ENCODE data around the gene VTI1A. TPM values are rescaled to one million over a fixed set of nuclear protein-coding genes. Genes with fewer than 3 reads are reported as not detected.
A peak's percentile ranks its signal among the peaks of the same experiment; 100 is the strongest.

Gene VTI1A
- total RNA-seq, 1 experiment from 2014 or later: 22.0 TPM

DNA sequence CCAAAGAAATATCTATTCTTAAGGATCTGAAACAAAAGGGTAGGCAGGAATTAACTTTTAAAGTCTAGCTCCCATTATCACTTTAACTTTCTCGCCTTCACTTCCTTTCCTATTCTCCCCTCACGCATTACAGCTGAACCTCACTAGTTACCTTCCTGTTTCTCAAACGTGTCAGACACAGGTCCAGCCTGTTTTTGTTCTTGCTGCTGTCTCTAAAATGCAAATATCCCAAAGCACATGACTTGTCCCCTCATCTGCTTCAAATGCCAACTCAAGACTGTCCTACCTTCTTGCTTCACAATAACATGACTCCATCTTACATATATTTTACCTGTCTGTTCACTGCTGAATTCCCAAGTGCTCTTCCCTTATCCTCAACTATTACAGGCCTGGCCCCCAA lies 17.9 kb upstream of the VTI1A start:
- peak overlapping the region in 1 of 3 experiments; percentile 38; a peak in 1 of 7 replicates for H3K27ac Mint-ChIP-seq
- H3K27ac ChIP-seq (ENCODE audit: insufficient read length, low read depth, low read length): no peak overlapping the region

More for the DNA sequence above, 17.9 kb upstream of the VTI1A start:
- H3K27me3 Mint-ChIP-seq (ENCODE audit: low read depth): no peaks in the 10 kb centered on the region
- H4K5ac ChIP-seq (ENCODE audit: insufficient read length, low read depth, low read length): no peak overlapping the region
- no peak overlapping the region for H2BK5ac ChIP-seq (ENCODE audit: insufficient read length, low read length)
- no peak overlapping the region for H3K4me2 ChIP-seq (ENCODE audit: insufficient read depth, insufficient read length, low read length)
- no peaks in the 10 kb centered on the region for H3K4me1 Mint-ChIP-seq
- no peak overlapping the region for H2AFZ ChIP-seq (ENCODE audit: low read length)
- no peak overlapping the region for H4K8ac ChIP-seq (replicated peaks; ENCODE audit: insufficient read length, low read depth, low read length)
- no peak overlapping the region for H3K56ac ChIP-seq (ENCODE audit: insufficient read length, low read depth, low read length)
- H2AK5ac ChIP-seq (ENCODE audit: insufficient read length, low read length): no peak overlapping the region
- no peak overlapping the region for H3T11ph ChIP-seq (ENCODE audit: low read length)
- peaks cover 2 to 35% (median 22%) of the 10 kb centered on the region in 3 experiments for H3K36me3 Mint-ChIP-seq (ENCODE audit: insufficient read depth in 1 of 3, low read depth in 3 of 3)
- no peaks in the 10 kb centered on the region for H3K23me2 ChIP-seq (ENCODE audit: insufficient read length, low read depth, low read length, poor library complexity, severe bottlenecking)
- H3K14ac ChIP-seq (ENCODE audit: insufficient read depth, low read length): no peak overlapping the region
- H3K23ac ChIP-seq (ENCODE audit: insufficient read length, low read depth, low read length): no peak overlapping the region
- H3K79me1 ChIP-seq (ENCODE audit: insufficient read depth, low read depth, low read length, poor library complexity, severe bottlenecking): no peaks in the 10 kb centered on the region
- no peak overlapping the region for H3K9ac ChIP-seq (ENCODE audit: extremely low read depth, insufficient read length, low read length)
- no peak overlapping the region for H3K4me3 Mint-ChIP-seq
- DNase-seq: no peak
- 100% methylated on average over 2 of the region's 3 CpGs for WGBS (ENCODE audit: extremely low coverage, insufficient read length, low lambda C conversion rate)
- H3K4me1 ChIP-seq (ENCODE audit: insufficient read depth, low read length): no peaks in the 10 kb centered on the region
- no peaks in the 10 kb centered on the region for H3K27me3 ChIP-seq (ENCODE audit: insufficient read depth, low read length)
- no peaks in the 10 kb centered on the region for H4K20me1 ChIP-seq (ENCODE audit: control insufficient read depth, insufficient read depth, insufficient read length)
- no peak overlapping the region for H2BK120ac ChIP-seq (ENCODE audit: low read depth, low read length, poor library complexity, severe bottlenecking)
- H3K9me3 Mint-ChIP-seq: no peaks in the 10 kb centered on the region
- H3K9me3 ChIP-seq (ENCODE audit: control insufficient read depth, low read depth, low read length): no peaks in the 10 kb centered on the region
- no peak overlapping the region for H2BK15ac ChIP-seq (ENCODE audit: low read depth, low read length)
- H3K4ac ChIP-seq (ENCODE audit: low read depth, low read length): no peak overlapping the region
- no peak for TF ChIP-seq CTCF (conservative IDR thresholded peaks at IDR 0.05)
- no peak overlapping the region for H4K91ac ChIP-seq (ENCODE audit: insufficient read length, low read depth, low read length)
- H3K18ac ChIP-seq (ENCODE audit: insufficient read length, low read depth, low read length): no peak overlapping the region
- no peak overlapping the region for H2BK12ac ChIP-seq (ENCODE audit: insufficient read length, low read depth, low read length)
- no peak overlapping the region for H2BK20ac ChIP-seq (ENCODE audit: low read depth, low read length, poor library complexity, severe bottlenecking)
- no peaks in the 10 kb centered on the region for H3K79me2 ChIP-seq (ENCODE audit: insufficient read depth, low read length)

Data from H9 (cell line).